ENCODE results near the gene LUC7L2.
"Not testable (repeated sequence)": the region's sequence is repeated elsewhere in the genome, so short reads cannot be mapped to it uniquely, and the experiment has no call there.

The LUC7L2 gene

DNA sequence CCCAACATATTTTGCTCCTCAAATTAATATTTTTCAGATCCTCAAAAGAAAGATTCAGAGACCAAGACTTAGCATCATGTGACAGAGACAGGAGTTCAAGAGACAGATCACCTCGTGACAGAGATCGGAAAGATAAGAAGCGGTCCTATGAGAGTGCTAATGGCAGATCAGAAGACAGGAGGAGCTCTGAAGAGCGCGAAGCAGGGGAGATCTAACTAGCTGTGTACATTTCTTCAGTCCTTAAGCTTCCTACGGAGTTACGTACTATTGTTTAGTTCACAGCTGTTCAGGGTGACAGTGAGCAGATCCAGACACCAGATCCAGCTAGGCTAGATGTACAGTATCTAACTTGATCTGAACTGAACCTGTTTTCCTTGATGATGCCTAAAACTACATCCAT, 62.4 kb downstream of the LUC7L2 start:
- TF ChIP-seq, protein P1, sequence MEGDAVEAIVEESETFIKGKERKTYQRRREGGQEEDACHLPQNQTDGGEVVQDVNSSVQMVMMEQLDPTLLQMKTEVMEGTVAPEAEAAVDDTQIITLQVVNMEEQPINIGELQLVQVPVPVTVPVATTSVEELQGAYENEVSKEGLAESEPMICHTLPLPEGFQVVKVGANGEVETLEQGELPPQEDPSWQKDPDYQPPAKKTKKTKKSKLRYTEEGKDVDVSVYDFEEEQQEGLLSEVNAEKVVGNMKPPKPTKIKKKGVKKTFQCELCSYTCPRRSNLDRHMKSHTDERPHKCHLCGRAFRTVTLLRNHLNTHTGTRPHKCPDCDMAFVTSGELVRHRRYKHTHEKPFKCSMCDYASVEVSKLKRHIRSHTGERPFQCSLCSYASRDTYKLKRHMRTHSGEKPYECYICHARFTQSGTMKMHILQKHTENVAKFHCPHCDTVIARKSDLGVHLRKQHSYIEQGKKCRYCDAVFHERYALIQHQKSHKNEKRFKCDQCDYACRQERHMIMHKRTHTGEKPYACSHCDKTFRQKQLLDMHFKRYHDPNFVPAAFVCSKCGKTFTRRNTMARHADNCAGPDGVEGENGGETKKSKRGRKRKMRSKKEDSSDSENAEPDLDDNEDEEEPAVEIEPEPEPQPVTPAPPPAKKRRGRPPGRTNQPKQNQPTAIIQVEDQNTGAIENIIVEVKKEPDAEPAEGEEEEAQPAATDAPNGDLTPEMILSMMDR (conservative IDR thresholded peaks at IDR 0.05; ENCODE audit: low read depth), result no peak
- CTCF ChIA-PET, result interaction anchor here (0.7 kb wide), 1 partner anchor 1505 kb away, joined by 3 read pairs; no protein-coding TSS in a partner anchor
- no peak for DNase-seq (ENCODE audit: low spot score)
- H3K27ac ChIP-seq, result no peak overlapping the region
- POLR2A ChIA-PET (ENCODE audit: low non-redundant PET), result no interaction called here

DNA sequence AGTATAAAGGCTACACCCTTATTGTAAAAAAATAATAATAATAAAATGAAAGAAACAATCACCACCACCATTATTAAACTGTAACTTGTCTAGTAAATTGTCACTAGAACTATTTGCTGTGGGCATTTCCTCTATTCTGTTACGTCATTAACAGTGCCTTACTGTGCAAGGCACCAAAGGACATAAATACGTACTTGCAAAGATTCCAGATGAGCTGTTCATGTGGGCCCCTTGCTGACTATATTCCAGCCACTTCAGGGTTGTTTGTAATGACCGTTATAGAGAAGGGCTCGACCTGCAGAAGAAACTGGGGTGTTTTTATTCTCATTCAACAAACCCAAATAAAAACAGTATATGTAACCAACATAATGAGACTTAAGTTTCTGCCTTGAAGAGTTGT, 63.4 kb downstream of the LUC7L2 start:
- ChIA-PET CTCF (interaction anchor here (0.7 kb wide), 1 partner anchor 1506 kb away, joined by 3 read pairs; no protein-coding TSS in a partner anchor), POLR2A (ENCODE audit: low non-redundant PET) (no interaction called here)
- no peak overlapping the region for H3K27ac ChIP-seq
- TF ChIP-seq, protein P1 (conservative IDR thresholded peaks at IDR 0.05; ENCODE audit: low read depth), result no peak
- DNase-seq (ENCODE audit: low spot score), result no peak

DNA sequence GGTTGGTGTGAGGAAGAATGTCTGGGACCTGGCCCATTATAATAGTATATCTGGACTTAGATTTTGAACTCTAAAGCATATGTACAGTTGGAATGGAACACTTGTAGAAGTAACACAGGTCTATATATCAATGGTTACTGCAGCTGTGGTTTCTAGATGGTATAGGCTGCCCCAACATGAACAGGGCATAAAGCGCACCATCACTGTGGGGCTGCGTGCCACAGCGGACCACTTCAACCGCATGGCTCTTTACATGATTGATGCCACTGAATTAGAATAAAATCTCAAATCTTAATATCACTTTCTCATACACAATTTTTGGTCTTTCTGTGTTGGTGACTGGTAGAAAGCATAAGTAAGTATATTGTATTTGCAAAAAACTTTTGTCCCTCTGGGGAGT, 64.3 kb downstream of the LUC7L2 start:
- no peak for DNase-seq (ENCODE audit: low spot score)
- H3K27ac ChIP-seq, result no peak overlapping the region
- ChIA-PET POLR2A (ENCODE audit: low non-redundant PET) (no interaction called here), CTCF (no interaction called here)
- TF ChIP-seq, protein P1 (conservative IDR thresholded peaks at IDR 0.05; ENCODE audit: low read depth), result no peak

DNA sequence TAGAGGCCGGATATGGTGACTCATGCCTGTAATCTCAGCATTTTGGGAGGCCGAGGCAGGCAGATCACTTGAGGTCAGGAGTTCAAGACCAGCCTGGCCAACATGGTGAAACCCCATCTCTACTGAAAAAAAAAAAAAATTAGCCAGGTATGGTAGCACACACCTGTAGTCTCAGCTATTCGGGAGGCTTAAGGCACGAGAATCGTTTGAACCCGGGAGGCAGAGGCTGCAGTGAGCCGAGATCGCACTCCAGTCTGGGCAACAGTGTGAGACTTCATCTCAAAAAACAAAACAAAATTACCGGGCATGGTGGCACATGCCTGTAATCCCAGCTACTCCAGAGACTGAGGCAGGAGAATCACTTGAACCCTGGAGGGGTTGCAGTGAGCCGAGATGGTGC, 66.0 kb downstream of the LUC7L2 start:
- CTCF ChIA-PET; DNase-seq (ENCODE audit: low spot score); POLR2A ChIA-PET (ENCODE audit: low non-redundant PET): not testable (repeated sequence)
- peak overlapping the region; percentile 30 for H3K27ac ChIP-seq

- ChIA-PET CTCF (no interaction called here), POLR2A (ENCODE audit: low non-redundant PET) (no interaction called here)
- TF ChIP-seq, protein P1 (conservative IDR thresholded peaks at IDR 0.05; ENCODE audit: low read depth), result no peak
- H3K27ac ChIP-seq, result peak overlapping the region; percentile 30; the same call in 1 of the 2 replicates
- DNase-seq (ENCODE audit: low spot score), result no peak
These were observed 66.7 kb downstream of the LUC7L2 start for GRCh38 chr7:139426258-139427028.

- DNase-seq (ENCODE audit: low spot score), result no peak
- CTCF ChIA-PET, result no interaction called here
- POLR2A ChIA-PET (ENCODE audit: low non-redundant PET), result no interaction called here
- no peak overlapping the region; the same call in 1 of the 2 replicates for H3K27ac ChIP-seq
- TF ChIP-seq, protein P1 (conservative IDR thresholded peaks at IDR 0.05; ENCODE audit: low read depth), result no peak
These were observed 67.3 kb downstream of the LUC7L2 start for GRCh38 chr7:139427029-139427420.

DNA sequence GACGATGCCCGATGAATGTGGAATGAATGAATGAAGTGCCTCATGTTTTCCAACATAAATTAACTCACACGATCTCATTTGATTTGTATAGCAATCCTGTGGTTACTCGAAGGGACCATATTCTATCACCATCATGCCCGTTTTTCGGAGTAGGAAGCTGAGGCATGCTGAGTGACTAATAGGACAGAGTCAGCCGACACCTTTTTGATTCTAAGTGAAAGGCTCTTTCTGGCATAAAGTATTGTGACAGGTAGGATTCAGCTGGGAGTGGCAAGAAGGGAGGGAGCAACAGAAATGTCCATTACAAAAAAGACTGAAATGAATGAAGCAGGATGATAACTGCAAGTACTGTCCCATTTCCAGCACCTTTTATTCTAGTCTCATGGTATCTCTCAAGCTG, 68.1 kb downstream of the LUC7L2 start:
- POLR2A ChIA-PET (ENCODE audit: low non-redundant PET), result no interaction called here
- CTCF ChIA-PET, result no interaction called here
- no peak overlapping the region for H3K27ac ChIP-seq
- DNase-seq (ENCODE audit: low spot score), result no peak
- TF ChIP-seq, protein P1 (conservative IDR thresholded peaks at IDR 0.05; ENCODE audit: low read depth), result no peak

DNA sequence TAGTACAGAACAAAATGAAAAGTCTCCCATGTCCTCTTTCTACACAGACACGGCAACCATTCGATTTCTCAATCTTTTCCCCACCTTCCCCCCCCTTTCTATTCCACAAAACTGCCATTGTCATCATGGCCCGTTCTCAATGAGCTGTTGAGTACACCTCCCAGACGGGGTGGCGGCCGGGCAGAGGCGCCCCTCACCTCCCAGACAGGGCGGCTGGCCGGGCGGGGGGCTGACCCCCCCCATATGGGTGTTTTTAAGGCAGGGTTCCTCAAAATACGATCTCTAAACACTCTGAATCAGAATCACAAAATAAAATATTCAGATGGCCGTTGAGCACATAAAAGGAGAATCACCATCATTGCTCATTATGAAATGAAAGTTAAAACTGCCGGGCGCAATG, 70.0 kb downstream of the LUC7L2 start:
- CTCF ChIA-PET; POLR2A ChIA-PET (ENCODE audit: low non-redundant PET); DNase-seq (ENCODE audit: low spot score): not testable (repeated sequence)
- H3K27ac ChIP-seq, result peak overlapping the region; percentile 63

Measured in RWPE1 (cell line).